Measurements from ENCODE around the gene GPD2.

Gene GPD2

DNA sequence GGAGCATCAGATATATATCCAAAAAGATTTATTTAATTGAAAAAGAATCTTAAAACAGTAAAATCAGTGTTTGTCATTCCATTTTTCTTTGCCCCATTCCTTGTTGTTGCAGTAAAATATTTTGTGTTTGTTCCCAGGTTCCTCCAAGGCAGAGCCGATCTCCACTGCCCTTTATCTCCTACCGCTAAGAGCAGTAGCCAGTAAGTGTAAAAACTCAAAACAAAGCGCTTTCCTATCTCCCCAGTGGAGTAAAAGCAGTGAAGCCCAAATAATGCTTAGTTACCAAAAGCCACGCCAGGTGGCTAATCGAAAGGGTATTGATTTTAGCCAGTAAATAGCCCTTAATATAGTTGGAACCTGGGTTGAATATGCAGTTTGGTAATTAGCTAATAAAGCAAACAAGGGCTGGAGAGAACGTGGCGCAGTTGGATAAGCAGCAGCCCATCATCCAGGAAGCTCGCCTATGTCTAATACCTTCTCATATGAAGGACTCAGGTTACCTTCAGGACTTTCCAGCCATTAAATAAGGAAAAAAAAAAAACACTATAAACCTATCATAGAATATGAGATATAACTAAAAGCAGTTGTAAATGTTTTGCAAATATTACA lies 12.4 kb upstream of the GPD2 start:
- DNase-seq (ENCODE audit: low read depth) = no peak
- no peak overlapping the region for H3K4me3 ChIP-seq (replicated peaks; ENCODE audit: low read depth, low read length)
- TF ChIP-seq, protein P1, sequence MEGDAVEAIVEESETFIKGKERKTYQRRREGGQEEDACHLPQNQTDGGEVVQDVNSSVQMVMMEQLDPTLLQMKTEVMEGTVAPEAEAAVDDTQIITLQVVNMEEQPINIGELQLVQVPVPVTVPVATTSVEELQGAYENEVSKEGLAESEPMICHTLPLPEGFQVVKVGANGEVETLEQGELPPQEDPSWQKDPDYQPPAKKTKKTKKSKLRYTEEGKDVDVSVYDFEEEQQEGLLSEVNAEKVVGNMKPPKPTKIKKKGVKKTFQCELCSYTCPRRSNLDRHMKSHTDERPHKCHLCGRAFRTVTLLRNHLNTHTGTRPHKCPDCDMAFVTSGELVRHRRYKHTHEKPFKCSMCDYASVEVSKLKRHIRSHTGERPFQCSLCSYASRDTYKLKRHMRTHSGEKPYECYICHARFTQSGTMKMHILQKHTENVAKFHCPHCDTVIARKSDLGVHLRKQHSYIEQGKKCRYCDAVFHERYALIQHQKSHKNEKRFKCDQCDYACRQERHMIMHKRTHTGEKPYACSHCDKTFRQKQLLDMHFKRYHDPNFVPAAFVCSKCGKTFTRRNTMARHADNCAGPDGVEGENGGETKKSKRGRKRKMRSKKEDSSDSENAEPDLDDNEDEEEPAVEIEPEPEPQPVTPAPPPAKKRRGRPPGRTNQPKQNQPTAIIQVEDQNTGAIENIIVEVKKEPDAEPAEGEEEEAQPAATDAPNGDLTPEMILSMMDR (IDR thresholded peaks at IDR 0.05; ENCODE audit: low read length, missing control alignments) = no peak

- DNase-seq (ENCODE audit: low read depth) = no peak
- TF ChIP-seq, protein P1 (IDR thresholded peaks at IDR 0.05; ENCODE audit: low read length, missing control alignments) = no peak
- no peak overlapping the region for H3K4me3 ChIP-seq (replicated peaks; ENCODE audit: low read depth, low read length)
These were observed 9.1 kb upstream of the GPD2 start for GRCh38 chr2:156427074-156427473.

- H3K4me3 ChIP-seq (replicated peaks; ENCODE audit: low read depth, low read length) = no peak overlapping the region
- TF ChIP-seq, protein P1 (IDR thresholded peaks at IDR 0.05; ENCODE audit: low read length, missing control alignments) = no peak
- no peak for DNase-seq (ENCODE audit: low read depth)
These were observed 7.0 kb upstream of the GPD2 start for GRCh38 chr2:156429211-156429610.

- TF ChIP-seq, protein P1 (IDR thresholded peaks at IDR 0.05; ENCODE audit: low read length, missing control alignments) = no peak
- DNase-seq (ENCODE audit: low read depth) = no peak
- no peak overlapping the region for H3K4me3 ChIP-seq (replicated peaks; ENCODE audit: low read depth, low read length)
These were observed 5.8 kb upstream of the GPD2 start for GRCh38 chr2:156430236-156430979.

- peak; percentile 62 for DNase-seq (ENCODE audit: low read depth)
- TF ChIP-seq, protein P1 (IDR thresholded peaks at IDR 0.05; ENCODE audit: low read length, missing control alignments) = no peak
- no peak overlapping the region for H3K4me3 ChIP-seq (replicated peaks; ENCODE audit: low read depth, low read length)
These were observed 5.2 kb upstream of the GPD2 start for GRCh38 chr2:156430980-156431358.

DNA sequence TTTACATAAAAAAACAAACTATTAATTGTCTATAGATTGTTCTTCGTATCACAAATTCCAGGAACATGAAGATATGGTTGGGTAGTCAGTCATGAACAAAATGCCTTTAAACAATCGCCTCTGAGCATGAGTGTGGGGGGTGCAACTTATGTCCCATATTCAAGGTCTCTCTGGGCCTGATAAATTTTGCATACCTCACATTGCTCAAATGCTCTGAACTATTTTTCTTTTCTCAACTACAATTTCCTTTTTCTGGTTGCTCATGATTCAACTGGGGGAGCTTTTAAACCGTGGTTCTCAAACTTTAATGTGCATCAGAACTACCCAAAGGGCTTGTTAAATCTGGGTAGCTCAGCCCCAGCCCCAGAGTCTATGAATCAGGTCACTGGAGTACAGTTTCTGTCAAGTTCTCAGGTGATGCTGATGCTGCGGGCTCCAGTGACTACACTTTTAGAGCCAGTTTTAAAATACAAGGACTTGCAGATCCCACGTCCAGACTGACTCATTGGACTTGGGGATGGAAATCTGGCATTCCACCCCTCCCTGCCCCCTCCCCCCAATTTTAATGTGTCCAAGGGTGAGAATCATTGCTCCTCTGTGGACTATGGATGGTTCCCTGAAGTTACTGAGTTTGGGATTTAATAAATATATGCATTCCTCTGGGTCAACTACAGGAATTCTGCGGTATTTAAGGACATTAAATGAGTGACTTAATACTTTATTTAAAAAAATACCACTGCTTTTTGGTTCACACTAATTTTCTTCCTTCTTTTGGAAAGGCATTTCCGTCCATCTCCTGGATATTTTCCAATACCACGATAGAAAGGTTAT lies 1.5 kb upstream of the GPD2 start:
- TF ChIP-seq, protein P1 (IDR thresholded peaks at IDR 0.05; ENCODE audit: low read length, missing control alignments) = no peak
- peak; percentile 51 for DNase-seq (ENCODE audit: low read depth)
- H3K4me3 ChIP-seq (replicated peaks; ENCODE audit: low read depth, low read length) = no peak overlapping the region
